ENCODE data around the gene C9orf57. TPM values are rescaled to one million over a fixed set of nuclear protein-coding genes. Genes with fewer than 3 reads are reported as not detected.

C9orf57 gene
- total RNA-seq, 1 experiment from 2014 or later = not detected

- POLR2A ChIA-PET (ENCODE audit: low non-redundant PET) = no interaction called here
- Histone ChIP-seq H3K9me3 (ENCODE audit: low read depth, low read length, poor library complexity, severe bottlenecking) (no peaks in the 10 kb centered on the region), H3K27me3 (replicated peaks; ENCODE audit: insufficient read depth, low read depth, low read length, poor library complexity) (no peaks in the 10 kb centered on the region), H3K4me3 (ENCODE audit: low read depth, low read length, poor library complexity, severe bottlenecking) (no peak overlapping the region), H3K27ac (ENCODE audit: low read depth, low read length, poor library complexity, severe bottlenecking) (no peak overlapping the region), H3K36me3 (ENCODE audit: insufficient read depth, low read length, poor library complexity, severe bottlenecking) (no peaks in the 10 kb centered on the region), H3K4me1 (ENCODE audit: insufficient read depth, low read length, poor library complexity, severe bottlenecking) (no peaks in the 10 kb centered on the region)
- CTCF ChIA-PET = interaction anchor here (0.6 to 1.7 kb wide), 6 partner anchors 14 to 783 kb away, joined by 3 to 22 read pairs (median 4); no protein-coding TSS in a partner anchor
- TF ChIP-seq EZH2 (IDR thresholded peaks at IDR 0.05; ENCODE audit: borderline replicate concordance, low read depth, low read length, poor library complexity, severe bottlenecking) = no peak
- peak; percentile 88 for TF ChIP-seq CTCF (conservative IDR thresholded peaks at IDR 0.05; ENCODE audit: low read depth, low read length)
- intact Hi-C loops (cut with micrococcal nuclease; ENCODE audit: unreplicated experiment) = loop anchor here (1.0 to 5.0 kb wide), 4 partner anchors 163 to 782 kb away; no protein-coding TSS in a partner anchor
- peak; percentile 81 for DNase-seq (ENCODE audit: low spot score)
- no TSS peak for BruUV-seq (replicated peaks)
Observed at GRCh38 chr9:72038890-72039410, 21.5 kb downstream of the C9orf57 start.

- Histone ChIP-seq H3K36me3 (ENCODE audit: insufficient read depth, low read length, poor library complexity, severe bottlenecking) (no peaks in the 10 kb centered on the region), H3K27me3 (replicated peaks; ENCODE audit: insufficient read depth, low read depth, low read length, poor library complexity) (no peaks in the 10 kb centered on the region), H3K4me3 (ENCODE audit: low read depth, low read length, poor library complexity, severe bottlenecking) (no peak overlapping the region), H3K27ac (ENCODE audit: low read depth, low read length, poor library complexity, severe bottlenecking) (no peak overlapping the region), H3K9me3 (ENCODE audit: low read depth, low read length, poor library complexity, severe bottlenecking) (no peaks in the 10 kb centered on the region), H3K4me1 (ENCODE audit: insufficient read depth, low read length, poor library complexity, severe bottlenecking) (no peaks in the 10 kb centered on the region)
- no peak for DNase-seq (ENCODE audit: low spot score)
- no TSS peak for BruUV-seq (replicated peaks)
- intact Hi-C loops (cut with micrococcal nuclease; ENCODE audit: unreplicated experiment) = loop anchor here (2.0 to 5.0 kb wide), 3 partner anchors 164 to 782 kb away; no protein-coding TSS in a partner anchor
- ChIA-PET CTCF (interaction anchor here (0.6 to 1.7 kb wide), 6 partner anchors 14 to 784 kb away, joined by 3 to 22 read pairs (median 4); no protein-coding TSS in a partner anchor), POLR2A (ENCODE audit: low non-redundant PET) (no interaction called here)
- TF ChIP-seq CTCF (conservative IDR thresholded peaks at IDR 0.05; ENCODE audit: low read depth, low read length) (no peak), EZH2 (IDR thresholded peaks at IDR 0.05; ENCODE audit: borderline replicate concordance, low read depth, low read length, poor library complexity, severe bottlenecking) (no peak)
Observed at GRCh38 chr9:72038408-72038807, 22.0 kb downstream of the C9orf57 start.

GRCh38 chr9:72037571-72037970 is 22.8 kb downstream of the C9orf57 start:
- CTCF ChIA-PET = no interaction called here
- H3K27ac ChIP-seq (ENCODE audit: low read depth, low read length, poor library complexity, severe bottlenecking) = no peak overlapping the region
- no peaks in the 10 kb centered on the region for H3K27me3 ChIP-seq (replicated peaks; ENCODE audit: insufficient read depth, low read depth, low read length, poor library complexity)
- DNase-seq (ENCODE audit: low spot score) = no peak
- H3K9me3 ChIP-seq (ENCODE audit: low read depth, low read length, poor library complexity, severe bottlenecking) = no peaks in the 10 kb centered on the region
- POLR2A ChIA-PET (ENCODE audit: low non-redundant PET) = no interaction called here
- H3K4me3 ChIP-seq (ENCODE audit: low read depth, low read length, poor library complexity, severe bottlenecking) = no peak overlapping the region
- TF ChIP-seq EZH2 (IDR thresholded peaks at IDR 0.05; ENCODE audit: borderline replicate concordance, low read depth, low read length, poor library complexity, severe bottlenecking) = no peak
- no peak for TF ChIP-seq CTCF (conservative IDR thresholded peaks at IDR 0.05; ENCODE audit: low read depth, low read length)
- no peaks in the 10 kb centered on the region for H3K4me1 ChIP-seq (ENCODE audit: insufficient read depth, low read length, poor library complexity, severe bottlenecking)
- intact Hi-C loops (cut with micrococcal nuclease; ENCODE audit: unreplicated experiment) = loop anchor here (5.0 kb wide), 2 partner anchors 165 to 555 kb away; no protein-coding TSS in a partner anchor
- no peaks in the 10 kb centered on the region for H3K36me3 ChIP-seq (ENCODE audit: insufficient read depth, low read length, poor library complexity, severe bottlenecking)
- BruUV-seq (replicated peaks) = no TSS peak
